DMS114 treated with DMSO at 0.1 percent for 48 hours (cell line): ENCODE results near the gene C14orf119.

Source experiments
- DNase-seq: peaks from one replicate; lab custom pipeline; 2025; ENCODE audit not compliant: unreplicated experiment; lab: John Stamatoyannopoulos, UW

Gene C14orf119

DNA sequence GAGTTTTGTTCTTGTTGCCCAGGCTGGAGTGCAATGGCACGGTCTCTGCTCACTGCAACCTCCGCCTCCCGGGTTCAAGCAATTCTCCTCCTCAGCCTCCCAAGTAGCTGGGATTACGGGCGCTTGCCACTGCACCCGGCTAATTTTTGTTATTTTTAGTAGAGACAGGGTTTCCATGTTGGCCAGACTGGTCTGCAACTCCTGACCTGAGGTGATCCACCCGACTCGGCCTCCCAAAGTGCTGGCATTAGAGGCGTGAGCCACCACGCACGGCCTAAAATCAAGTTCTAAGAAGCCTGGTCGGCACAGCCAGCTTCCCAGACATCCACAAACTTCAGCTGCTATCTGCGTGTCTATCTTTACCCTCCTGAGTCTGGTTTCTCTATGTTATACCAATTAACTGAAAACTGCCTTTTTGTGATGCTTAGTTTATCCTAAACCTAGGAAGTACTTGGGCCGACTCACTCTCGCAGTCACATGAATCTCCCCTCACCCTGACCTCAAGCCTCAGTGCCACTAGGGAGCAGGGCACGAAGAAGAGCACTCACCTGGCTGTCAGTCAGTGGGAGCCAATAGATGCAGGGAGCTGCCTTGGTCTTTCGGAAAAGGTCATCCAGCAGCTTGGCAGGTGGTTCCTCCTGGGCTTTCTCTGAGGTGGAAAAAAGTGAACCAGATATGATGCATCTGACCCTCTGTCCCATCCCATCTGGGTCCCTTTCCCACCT is 34.6 kb upstream of the C14orf119 start:
- no peak for DNase-seq

DNA sequence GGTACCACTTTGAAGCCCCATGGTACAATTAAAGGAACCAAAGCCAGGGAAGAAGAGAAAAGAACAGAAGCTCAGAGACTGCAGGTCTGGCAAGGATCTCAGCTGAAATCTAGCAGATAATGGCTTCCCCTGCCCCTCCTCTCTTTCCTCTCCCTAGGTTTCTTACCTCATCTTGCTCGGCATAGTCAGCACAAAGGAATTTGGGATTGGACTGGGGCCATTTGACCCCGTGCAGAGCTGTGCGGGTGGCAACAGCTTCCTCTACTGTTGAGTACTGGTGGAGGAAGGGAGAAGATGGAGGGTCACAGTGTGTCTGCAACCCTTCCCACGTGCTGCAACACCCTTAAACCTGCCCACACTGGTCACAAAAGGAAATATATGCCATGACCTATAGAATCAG is 33.3 kb upstream of the C14orf119 start:
- no peak for DNase-seq

DNA sequence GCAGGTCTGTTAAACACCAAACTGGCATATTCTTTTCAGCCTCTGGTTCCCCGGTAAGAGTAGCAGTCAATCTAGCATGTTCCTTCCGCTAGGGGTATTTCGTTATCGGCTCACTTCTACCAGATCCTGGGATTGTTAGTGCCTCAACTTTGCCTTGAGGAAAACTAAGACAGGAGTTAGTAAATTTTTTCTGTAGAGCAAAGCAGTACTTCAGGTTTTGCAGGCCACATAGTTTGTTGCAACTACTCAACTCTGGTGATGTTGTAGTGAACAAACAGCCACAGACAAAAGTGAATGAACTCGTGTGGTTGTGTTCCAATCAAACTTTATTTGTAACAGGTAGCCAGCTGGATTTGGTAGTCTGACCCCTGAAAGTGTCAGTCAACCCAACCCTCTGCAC is 31.7 kb upstream of the C14orf119 start:
- DNase-seq: no peak

DNA sequence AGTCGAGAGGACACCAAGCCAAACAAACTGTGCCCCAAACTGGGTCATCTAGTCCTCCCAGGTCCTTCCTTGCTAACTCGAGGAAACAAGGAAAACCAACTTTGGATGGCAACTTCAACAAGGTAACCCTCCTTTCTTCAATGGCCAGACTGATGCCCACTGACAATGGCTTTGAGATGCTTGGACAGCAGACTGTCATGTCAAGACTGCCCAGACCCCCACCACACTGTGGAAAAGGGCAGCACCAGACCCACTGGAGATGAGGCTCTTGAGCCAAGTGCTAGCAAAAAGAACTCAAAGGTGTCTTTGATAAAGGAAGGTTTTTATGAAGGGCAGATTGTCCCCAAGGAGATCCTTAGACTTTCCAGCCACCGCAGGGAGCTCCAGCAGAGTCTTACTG is 28.9 kb upstream of the C14orf119 start:
- no peak for DNase-seq

DNA sequence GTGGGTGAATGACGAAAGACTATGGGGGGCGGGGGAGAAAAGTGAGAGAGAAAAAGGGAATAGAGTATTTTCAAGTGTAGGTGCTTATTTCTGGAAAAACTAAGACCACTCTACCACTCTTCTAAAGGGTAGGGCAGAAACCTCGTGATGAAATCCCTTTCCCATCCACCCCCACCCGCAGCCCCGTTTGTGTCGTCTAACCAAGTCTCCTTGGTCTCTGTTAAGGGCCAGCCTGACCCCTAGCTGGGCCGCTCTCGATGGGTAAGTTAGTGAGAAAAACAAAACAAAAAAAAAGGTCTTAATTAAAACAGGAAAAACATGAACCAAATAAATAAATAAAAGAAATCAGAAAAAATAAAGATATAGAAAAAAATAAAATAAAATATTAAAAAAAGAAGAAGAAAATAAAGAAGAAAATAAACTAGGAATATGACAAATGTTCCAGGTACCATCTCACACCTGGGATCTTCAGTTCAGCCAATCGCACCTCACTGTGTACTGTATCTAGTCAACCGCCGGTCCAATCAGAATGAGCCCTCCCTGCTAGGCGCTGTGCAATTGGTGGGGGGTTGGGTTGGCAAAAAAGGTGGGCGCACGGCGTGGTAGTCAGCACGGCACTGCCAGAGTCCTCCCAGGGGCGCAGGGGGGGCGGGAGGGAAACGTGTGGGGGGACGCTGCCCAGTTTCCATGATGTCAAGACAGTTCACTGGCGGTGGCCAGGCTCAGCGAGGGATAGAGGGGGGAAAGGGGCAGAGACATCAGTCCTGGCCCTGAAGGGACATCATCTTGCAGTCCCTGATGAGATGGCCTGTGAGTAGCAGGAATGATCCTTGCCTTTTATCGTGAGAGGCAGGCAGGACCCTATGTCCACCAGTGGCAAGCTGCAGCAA is 28.2 kb upstream of the C14orf119 start:
- no peak for DNase-seq

DNA sequence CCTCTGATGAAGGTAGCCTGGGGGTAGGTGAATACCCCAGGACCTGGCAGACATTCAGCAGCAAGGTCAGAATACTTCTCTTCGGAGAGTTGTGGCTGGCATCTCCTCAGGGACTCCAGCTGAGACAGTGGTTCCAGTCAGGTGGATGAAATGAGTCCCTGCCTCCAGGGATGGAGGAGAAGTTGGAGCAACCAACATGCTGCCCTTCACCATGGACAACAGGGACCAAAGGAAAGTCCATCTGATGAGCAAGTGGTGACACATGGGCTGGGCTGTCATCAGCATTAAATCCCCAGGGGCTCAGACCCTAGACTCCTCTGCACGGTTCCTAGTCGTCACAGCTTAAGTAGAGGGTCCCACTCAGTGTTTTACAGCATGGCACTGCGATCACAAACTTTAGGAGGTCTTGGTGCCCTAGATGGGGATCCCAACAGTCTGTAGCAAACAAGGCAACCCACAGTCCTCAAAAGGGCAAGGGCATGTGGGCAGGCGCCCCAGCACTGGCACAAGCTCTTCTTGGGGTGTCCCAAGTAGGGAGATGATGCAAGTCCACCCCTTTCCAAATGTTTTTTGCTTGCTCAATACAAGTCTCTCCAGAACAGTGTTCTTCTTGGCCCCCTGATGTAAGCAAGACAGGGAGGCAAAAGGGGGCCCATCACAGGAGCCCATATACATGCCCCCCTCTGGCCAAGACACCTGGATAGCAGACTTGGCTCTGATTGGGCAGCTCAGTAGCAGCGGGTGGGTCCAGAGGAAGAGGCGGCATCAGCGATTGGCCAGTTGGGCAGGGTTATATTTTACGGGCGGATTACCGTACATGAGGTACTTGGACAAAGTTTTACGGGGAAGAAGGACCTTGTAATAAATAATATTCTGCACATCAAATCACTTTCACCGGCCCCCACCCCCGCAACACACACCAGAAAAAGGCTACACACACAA is 27.2 kb upstream of the C14orf119 start:
- no peak for DNase-seq

DNA sequence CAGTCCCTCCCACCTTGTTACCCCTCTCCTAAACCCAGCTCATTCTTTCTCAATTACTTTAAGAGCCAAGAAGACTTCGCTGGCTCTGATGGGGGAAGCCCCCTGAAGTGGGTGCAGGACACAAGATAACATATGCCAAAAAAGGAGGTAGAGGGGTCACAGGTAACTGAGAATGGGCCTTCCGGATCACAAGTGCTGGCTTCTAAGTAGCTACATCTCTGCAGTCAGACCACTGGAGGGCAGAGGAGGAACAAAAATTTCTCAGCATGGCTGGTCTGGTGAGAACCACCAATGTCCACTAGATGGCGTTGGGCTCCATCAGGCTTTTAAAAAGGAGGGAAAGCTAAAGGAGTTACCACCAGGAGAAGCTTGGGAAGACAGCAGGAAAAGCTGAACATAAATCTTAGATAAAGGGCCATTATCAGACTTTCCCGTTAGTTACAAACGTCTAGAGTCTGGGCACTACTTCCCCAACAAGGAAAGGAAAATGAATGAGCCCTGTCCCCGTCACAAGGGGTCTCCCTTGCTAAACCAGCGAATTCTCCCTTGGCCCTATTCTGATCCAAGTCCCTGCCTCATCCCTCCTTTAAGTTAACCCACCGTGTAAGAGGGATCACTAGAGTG is 26.4 kb upstream of the C14orf119 start:
- DNase-seq: no peak

DNA sequence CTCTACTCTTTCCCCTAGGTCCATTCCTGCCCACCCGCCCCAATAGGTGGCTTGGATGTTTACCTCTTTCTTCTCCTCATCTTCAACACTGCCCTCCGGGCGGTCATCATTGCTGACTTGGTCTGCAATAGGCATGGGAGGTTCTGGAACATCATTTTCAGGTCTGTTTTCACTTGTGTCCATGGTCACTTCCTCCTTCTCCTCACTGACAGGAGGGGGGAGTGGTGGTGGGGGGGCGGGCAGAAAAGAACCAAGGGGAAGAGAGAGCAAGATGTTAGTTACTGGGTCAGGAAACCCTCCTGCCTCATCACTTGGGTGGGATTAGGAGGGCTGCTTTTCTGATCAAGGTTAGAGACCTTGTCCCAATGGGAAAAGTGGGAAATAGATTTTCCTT is 25.9 kb upstream of the C14orf119 start:
- DNase-seq: no peak

DNA sequence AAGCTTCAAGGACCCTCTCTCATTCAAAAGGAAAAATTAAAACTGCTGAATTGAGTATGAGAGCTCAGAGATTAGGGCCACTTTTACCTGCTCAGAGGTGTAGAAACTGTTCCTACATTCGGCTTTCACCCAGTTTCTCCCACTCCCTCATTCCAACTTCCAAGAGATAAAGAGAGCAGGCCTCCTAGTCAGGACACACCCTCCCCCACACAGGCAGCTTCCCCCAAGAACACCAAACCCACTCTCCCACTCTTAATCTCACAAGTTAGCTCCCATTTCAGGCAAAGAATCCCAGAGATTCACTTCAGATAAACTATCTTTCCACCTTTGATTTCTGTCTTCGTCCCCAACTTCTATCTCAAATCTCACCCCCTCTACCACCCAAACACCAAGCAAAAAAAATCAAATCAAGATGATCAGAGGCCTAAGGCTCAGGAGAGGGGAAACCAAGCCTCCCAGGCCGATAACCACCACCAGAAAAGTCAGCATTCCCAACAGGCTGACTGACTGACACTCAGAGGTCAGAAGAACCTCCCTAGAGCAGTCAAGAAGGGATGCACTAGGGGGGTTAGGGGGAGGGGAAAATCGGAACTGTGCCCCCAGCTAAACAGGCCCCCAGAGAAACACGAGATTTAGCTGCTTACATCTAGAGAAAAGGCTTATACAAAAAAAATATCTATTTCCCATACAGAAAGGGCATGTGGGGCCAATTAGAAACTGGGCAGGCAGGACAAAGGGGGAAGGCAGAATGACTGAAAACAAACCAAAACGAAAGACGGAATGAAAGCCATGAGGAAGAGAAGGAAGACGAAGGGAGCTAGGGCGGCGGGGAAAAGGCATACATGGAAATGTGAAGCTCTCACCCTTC is 24.8 kb upstream of the C14orf119 start:
- DNase-seq: no peak

DNA sequence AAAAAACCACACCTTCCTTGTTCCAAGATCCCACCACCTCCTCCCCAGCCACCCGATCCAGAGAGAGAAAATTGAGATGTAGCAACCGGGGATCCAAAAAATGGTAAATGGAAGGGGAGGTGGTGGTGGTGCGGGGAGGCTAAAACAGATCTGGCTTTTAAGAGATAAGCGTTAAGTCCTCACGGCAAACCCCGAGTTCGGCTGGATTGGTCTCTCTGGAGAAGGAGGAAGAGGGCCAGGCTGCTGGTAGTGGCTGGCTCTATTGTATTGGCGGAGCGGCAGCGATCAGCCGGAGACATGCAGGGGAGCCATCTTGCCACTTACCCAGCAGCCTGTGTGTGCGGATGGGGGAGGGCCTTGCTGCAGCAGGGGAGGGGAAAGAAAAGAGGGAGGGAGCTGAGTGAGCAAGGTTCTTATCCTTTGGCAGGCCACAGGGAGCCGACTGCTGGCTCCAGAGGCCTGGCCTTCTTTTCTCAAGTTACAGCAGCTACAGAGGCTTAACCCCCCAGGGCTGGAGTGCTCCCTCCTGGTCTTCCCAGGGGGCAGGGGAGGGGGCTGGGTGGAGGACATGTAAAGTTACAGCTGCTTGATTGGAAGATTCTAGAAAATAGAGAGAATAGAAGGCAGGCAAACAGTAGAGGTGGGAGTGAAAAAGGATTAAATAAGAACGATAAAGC is 23.9 kb upstream of the C14orf119 start:
- DNase-seq: no peak

DNA sequence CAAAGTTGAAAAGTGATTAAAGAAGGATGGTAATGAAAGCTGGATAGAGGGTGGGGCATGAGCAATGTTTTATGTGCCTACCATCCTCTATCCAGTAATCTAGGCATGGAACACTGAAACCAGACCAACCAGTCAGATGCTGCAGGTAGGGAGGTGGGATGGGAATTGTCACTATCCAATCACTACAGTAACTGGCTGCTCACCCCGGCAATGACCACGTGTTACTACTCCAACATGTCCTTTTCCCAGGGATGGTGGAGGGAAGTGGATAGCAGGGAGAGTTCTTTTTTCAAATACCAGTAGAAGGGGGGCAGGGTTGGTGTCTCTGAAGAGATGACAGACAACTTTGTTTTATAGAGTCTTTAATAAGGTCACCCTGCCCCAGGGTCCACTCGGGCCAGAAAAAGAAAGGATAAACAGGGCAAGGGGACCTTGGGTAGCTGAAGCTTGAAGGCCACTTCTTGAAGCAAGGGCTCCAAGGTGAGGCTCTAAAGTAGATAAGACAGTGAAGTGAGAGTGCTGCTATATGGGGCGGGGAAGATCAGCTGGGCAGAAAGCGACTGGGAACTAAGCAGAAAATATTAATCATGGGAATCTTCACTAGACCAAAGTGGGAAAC is 23.3 kb upstream of the C14orf119 start:
- no peak for DNase-seq

DNA sequence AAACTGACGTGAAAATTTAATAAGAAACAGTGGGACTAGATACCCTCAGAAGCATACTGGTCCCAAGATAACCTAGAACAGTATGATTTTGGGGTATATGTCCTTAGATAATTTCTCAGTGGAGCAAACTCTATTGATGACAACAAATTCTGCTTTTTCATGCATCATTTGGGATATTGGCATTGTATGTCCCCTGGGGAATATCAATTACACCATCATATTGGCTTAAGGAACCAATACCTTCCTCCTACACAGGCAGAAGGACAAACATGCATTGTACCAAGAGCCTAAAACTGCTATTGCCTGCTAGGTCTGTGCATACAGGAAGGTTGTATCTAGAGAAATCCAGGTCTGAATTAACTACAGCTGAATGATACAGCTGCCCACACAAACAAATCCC is 20.4 kb upstream of the C14orf119 start:
- DNase-seq: no peak

DNA sequence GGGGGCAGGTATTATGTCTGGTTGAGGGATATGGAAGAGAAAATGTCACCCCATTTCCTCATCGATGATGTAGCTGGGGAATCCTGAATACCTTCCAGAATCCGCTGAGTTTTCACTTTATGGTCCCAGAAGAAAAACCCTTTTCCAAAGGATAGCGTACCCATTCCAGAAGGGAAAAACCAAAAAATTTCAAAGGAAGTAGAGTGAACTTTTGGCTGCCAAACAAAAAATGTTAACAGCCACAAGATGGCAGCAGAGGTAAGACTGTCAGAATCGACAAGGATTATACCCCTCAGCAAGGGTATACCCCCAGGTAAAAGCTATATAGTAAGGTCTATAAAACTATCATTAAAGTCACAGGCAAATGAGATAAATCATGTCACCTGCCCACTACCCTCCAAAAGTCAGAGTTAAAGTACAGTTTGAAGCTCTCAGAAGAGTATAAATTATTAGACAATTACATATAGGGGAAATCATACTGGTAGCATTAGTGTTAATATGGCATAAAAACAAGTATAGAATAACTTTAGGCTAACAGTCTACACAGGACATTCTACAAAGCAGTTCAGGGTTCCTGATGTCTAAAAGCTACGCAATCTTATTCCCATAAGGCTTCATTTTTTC is 18.4 kb upstream of the C14orf119 start:
- DNase-seq: no peak

DNA sequence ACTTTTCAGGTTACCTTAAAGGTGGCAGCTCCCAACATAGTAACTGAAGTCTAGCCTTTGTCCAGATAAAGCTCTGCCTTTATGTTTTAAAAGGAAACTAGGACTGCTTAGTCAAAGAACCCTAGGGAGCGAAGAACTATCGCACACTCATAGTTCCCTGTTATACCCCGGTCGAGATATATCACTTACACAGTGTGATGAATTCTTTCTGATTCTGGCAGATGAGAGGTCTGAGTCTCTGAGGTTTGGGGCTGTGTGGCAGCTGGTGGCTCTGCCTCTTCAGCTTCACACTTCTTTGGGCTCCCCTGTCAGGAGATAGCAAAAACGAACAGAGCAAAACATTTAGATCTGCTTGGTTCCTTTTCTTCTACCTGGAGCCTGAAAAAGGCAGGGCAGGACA is 17.3 kb upstream of the C14orf119 start:
- no peak for DNase-seq

DNA sequence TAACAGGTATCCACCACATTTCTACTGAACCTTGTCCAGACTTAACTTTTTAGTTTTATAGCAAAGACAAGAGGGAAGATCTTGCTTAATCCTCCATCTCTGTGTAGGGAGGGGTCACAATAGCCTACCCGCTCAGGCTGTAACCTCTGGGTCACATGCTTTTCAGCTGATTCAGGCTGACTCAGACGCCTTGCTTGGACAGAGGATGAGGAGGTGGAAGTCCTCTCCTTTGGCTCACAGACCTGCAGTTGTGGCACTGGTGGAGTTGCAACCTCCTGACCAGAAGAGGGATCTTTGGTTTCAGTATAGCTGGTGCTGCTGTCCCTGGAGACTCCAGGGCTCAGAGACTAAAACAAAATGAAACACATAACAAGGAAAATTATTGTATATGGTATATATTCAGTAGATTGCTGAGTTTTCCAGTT is 16.6 kb upstream of the C14orf119 start:
- no peak for DNase-seq

DNA sequence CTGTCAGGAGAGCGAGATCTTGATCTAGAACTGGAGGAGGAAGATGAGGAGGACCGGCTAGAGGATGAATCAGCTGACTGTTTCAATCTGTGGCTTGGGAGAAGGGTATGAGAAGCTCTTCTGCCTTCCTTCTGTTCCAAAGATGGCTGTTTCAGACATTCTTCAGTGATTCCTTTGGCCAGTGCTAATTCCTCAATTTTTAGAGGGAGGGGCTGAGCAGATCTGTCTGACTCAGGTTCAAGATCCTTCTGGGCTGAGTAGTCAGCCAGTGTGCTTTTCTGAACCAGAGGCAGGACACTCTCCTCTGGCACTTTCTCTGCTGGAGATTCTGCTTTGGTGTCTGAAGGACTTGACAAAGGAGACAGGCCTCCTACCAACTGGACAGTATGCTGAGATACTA is 15.6 kb upstream of the C14orf119 start:
- no peak for DNase-seq

DNA sequence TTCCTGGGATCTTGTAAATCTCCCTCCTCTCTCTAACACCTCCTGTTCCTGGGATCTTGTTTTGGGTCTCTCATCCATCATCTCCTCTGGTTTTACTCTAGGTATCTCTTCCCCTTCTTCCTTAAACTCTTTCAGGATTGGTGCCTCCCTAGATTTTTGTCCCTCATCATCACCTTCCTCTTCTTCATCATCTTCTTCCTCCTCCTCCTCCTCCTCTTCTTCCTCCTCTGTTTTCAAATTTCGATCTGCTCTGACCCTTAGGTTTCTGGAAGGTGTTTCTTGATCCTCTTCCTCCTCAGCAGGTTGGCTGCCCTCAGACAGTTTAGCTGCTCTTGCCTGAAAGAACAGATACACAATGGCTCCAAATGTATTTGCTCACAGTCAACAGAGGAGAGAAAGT is 14.8 kb upstream of the C14orf119 start:
- DNase-seq: no peak

DNA sequence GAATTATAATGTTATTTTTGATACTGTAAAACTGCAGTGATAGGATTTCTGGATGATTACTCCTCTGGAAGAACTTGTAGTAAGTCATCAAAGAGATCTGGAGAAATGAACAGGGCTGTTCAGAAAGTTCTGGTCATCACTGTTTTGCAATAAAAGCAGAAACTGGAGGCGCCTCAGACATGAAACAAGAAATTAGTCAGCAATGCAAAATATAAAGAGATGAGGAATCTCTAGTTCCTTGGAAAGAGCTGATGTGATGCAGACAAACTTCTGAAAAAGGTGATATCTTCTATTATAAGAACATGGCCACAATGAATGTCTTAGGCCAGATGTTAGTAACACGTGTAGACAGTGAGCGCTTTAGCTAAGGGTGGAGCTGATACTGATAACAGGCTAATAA is 9.8 kb upstream of the C14orf119 start:
- no peak for DNase-seq

DNA sequence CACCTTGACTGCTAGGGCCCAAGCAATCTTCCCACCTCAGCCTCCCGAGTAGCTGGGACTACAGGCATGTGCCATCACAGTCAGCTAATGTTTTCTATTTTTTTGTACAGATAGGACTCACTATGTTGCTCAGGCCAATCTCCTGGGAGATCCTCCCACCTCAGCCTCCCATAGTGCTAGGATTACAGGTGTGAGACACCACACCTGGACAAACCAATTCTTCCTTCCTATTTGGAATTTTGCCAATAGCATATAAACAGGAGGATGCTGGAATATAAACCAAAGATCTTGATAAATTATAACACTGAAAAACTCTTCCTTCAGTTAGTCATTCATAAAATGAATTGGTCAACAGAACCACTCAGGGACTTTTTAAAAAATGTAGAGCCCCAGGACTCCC is 8.7 kb upstream of the C14orf119 start:
- DNase-seq: no peak
